Thymus (tissue), 14 donors: ENCODE data around the gene LRRN1. TPM values are rescaled to one million over a fixed set of nuclear protein-coding genes. Genes with fewer than 3 reads are reported as not detected.

Experiments
- DNase-seq, 9 donors: peaks; one replicate each; pipeline ENCODE4 v3.0.0-alpha.2; 2013; ENCODE audit warnings: low spot score in 9 of 9, low read depth in 6 of 9, missing footprints in 1 of 9
- H3K27ac ChIP-seq, 2 donors: one replicate each; pipeline ENCODE4 v1.5.1; 2013; ENCODE audit warnings: control low read depth in 1 of 2, low read depth in 1 of 2, low read length in 1 of 2, mild to moderate bottlenecking in 1 of 2, moderate library complexity in 1 of 2
- H3K27me3 ChIP-seq, 2 donors: one replicate each; pipeline ENCODE4 v1.5.1; 2013; ENCODE audit warnings: low read length in 1 of 2; ENCODE audit not compliant: control insufficient read depth in 2 of 2, insufficient read depth in 1 of 2
- H3K36me3 ChIP-seq, 2 donors: one replicate each; pipeline ENCODE4 v1.5.1; 2013; ENCODE audit warnings: low read length in 1 of 2, mild to moderate bottlenecking in 1 of 2, moderate library complexity in 1 of 2; ENCODE audit not compliant: control insufficient read depth in 2 of 2, insufficient read depth in 2 of 2
- H3K4me1 ChIP-seq, 2 donors: one replicate each; pipeline ENCODE4 v1.5.1; 2013; ENCODE audit warnings: low read length in 2 of 2; ENCODE audit not compliant: control insufficient read depth in 2 of 2, insufficient read depth in 2 of 2
- H3K4me3 ChIP-seq, 2 donors: one replicate each; pipeline ENCODE4 v1.5.1; 2013; ENCODE audit warnings: low read length in 2 of 2, control low read depth in 1 of 2, mild to moderate bottlenecking in 1 of 2
- H3K9me3 ChIP-seq, 2 donors: one replicate each; pipeline ENCODE4 v1.5.1; 2013; ENCODE audit warnings: low read length in 1 of 2, mild to moderate bottlenecking in 1 of 2; ENCODE audit not compliant: control insufficient read depth in 2 of 2, insufficient read depth in 1 of 2
- WGBS: extraction: QIAGEN DNeasy Blood & Tissue Kit; methylation state at CpG from one replicate; pipeline ENCODE4 v1.1.7; 2013; 5-methylcytosine and 5-hydroxymethylcytosine counted together
- long read RNA-seq, 10 donors: transcript quantifications; one replicate each; lab custom pipeline, GENCODE V29; 2026
- polyA plus RNA-seq: library from polyadenylated mRNA; stranded (reverse); fragments of 200-250 nt; gene quantifications from one replicate; pipeline ENCODE4 v1.2.3, GENCODE V29; 2013
- total RNA-seq: library from RNA; stranded (reverse); fragments of 120-200 nt; gene quantifications from one replicate; pipeline ENCODE4 v1.2.4, GENCODE V29; 2013
- donor health status: healthy.

The LRRN1 gene
- 5.1 TPM for total RNA-seq
- 5.1 TPM for polyA plus RNA-seq
- long read RNA-seq, donor 1, result 0 reads
- long read RNA-seq, donor 2, transcript LRRN1-201 (2 exons, 3,823 nt), result major isoform, 6 of 6 reads
- long read RNA-seq, donor 2, partial matches to known transcripts, result 0 of 6 reads
- long read RNA-seq, donor 2, other reads (novel, unspliced or antisense), result 0 of 6 reads
- long read RNA-seq, donor 3, partial matches to known transcripts, result 0 of 3 reads
- long read RNA-seq, donor 3, other reads (novel, unspliced or antisense), result 0 of 3 reads
- long read RNA-seq, donor 4, result 0 reads
- long read RNA-seq, donor 5, partial matches to known transcripts, result 9 of 10 reads
- long read RNA-seq, donor 5, other reads (novel, unspliced or antisense), result 0 of 10 reads
- long read RNA-seq, donor 6, transcript LRRN1-201 (2 exons, 3,823 nt), result major isoform, 8 of 8 reads
- long read RNA-seq, donor 6, partial matches to known transcripts, result 0 of 8 reads
- long read RNA-seq, donor 6, other reads (novel, unspliced or antisense), result 0 of 8 reads
- long read RNA-seq, donor 7, partial matches to known transcripts, result 0 of 1 reads
- long read RNA-seq, donor 7, other reads (novel, unspliced or antisense), result 0 of 1 reads
- long read RNA-seq, donor 8, result 0 reads
- long read RNA-seq, donor 9, result 0 reads
- long read RNA-seq, donor 10, partial matches to known transcripts, result 7 of 8 reads
- long read RNA-seq, donor 10, other reads (novel, unspliced or antisense), result 0 of 8 reads

GRCh38 chr3:3799173-3800079 is at the start of gene LRRN1:
Gene LRRN1, plus strand, starts transcription at chr3:3799431. Its CDS starts 45,211 bp downstream, at chr3:3844642.
- DNase-seq, result peak in 8 of 9 donors; percentile 26 to 92 (median 78)
- H3K4me3 ChIP-seq, result peak within 1 kb of the TSS; percentile 73 to 80
- peak within 1 kb of the TSS; percentile 93 to 95 for H3K27ac ChIP-seq
- H3K4me1 ChIP-seq, result peaks cover 19 to 21% of the 10 kb centered on the region in 2 donors
- H3K27me3 ChIP-seq, result peaks cover 0 to 31% of the 10 kb centered on the region in 2 donors
- no peaks in the 10 kb centered on the region for H3K9me3 ChIP-seq
- WGBS, result under 1% methylated on average over 102 of the region's 102 CpGs
- no peaks in the 10 kb centered on the region for H3K36me3 ChIP-seq

DNA sequence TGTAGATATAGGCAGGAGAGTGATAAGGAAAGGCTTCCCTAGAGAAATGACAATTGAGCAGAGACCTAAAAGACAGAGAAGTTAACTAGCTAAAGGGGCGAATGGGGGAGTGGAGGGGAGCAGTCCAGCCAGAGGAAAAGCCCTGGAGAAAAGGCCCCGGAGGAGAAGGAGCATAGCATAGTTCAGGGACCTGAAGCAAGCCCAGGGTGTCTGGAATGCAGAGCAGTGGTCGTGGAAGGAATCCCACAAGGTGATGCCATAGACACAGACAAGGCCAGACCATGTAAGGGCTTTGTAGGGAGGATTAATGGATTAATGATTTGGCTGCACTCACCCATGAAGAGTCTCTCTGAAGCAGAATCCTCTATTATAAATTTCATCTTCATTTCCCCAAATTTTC is 45.8 kb upstream of the LRRN1 start:
- no peak overlapping the region for H3K27ac ChIP-seq
- no peaks in the 10 kb centered on the region for H3K4me1 ChIP-seq
- WGBS, result 91% methylated on average over 3 of the region's 3 CpGs
- H3K4me3 ChIP-seq, result no peak overlapping the region
- no peaks in the 10 kb centered on the region for H3K9me3 ChIP-seq
- no peaks in the 10 kb centered on the region for H3K27me3 ChIP-seq
- no peaks in the 10 kb centered on the region for H3K36me3 ChIP-seq
- DNase-seq, result no peak

DNA sequence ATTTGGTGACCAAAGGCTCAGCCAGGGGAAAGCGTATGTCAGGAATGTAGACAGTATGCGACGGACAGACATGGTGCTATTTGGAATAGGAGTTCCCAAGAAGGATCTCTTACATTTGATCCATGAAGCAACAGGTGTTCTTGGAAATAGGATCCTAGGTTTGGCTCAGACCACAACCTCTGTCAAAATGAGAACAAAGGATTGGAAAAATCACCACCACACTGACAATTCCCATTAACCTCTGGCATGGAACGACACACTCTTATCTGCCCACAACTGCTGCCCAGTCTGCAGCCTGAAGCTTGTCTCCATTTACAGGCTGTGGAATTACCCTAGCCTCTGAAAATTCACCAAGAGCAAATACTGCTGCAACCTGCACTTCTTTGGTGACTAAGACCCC is 33.6 kb upstream of the LRRN1 start:
- Histone ChIP-seq H3K27ac (no peak overlapping the region), H3K9me3 (no peaks in the 10 kb centered on the region), H3K27me3 (no peaks in the 10 kb centered on the region), H3K4me1 (no peaks in the 10 kb centered on the region), H3K36me3 (no peaks in the 10 kb centered on the region), H3K4me3 (no peak overlapping the region)
- 97% methylated on average over 4 of the region's 4 CpGs for WGBS
- no peak for DNase-seq

DNA sequence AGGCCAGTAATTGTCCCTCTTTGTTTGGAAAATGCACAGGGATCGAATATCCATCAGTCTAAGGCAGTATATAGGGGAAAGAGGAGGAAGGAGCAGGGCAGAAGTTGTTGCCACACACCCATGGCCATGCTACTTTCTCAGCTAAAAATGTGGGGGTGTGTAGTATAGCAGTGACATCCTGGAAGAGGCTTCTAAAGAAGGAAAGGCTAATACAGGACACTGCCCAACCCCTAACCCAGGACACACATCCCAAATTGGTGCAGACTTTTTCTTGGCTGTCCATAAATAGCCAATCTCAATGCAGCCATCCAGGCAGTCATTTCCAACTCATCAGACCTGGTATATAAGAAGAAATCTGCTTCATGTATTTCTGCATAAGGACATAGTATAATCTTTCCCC is 33.1 kb upstream of the LRRN1 start:
- 62% methylated on average over 1 of the region's 1 CpG for WGBS
- no peaks in the 10 kb centered on the region for H3K9me3 ChIP-seq
- no peaks in the 10 kb centered on the region for H3K36me3 ChIP-seq
- H3K4me3 ChIP-seq, result no peak overlapping the region
- no peak for DNase-seq
- no peak overlapping the region for H3K27ac ChIP-seq
- no peaks in the 10 kb centered on the region for H3K27me3 ChIP-seq
- no peaks in the 10 kb centered on the region for H3K4me1 ChIP-seq

DNA sequence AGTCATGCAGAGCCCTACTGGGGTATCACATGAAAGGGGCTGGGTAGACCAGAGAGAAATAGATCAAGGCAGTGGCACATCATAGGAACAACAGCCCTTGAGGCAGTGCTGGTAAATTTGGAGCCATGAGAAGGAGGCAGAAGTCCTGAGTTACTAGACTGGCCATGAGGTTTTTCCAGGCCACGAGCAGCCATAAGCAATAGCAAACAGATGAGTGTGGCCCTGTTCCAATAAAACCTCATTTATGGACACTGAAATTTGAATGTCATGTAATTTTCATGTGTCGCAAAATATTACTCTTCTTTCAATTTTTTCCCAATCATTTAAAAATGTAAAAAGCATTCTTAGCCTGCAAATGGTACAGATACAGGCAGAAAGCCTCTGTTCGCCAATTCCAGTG is 28.1 kb upstream of the LRRN1 start:
- 89% methylated on average over 3 of the region's 3 CpGs for WGBS
- no peak for DNase-seq
- H3K36me3 ChIP-seq, result no peaks in the 10 kb centered on the region
- H3K4me1 ChIP-seq, result no peaks in the 10 kb centered on the region
- H3K9me3 ChIP-seq, result no peaks in the 10 kb centered on the region
- H3K4me3 ChIP-seq, result no peak overlapping the region
- H3K27me3 ChIP-seq, result no peaks in the 10 kb centered on the region
- no peak overlapping the region for H3K27ac ChIP-seq

- Histone ChIP-seq H3K9me3 (no peaks in the 10 kb centered on the region), H3K4me3 (no peak overlapping the region), H3K27me3 (no peaks in the 10 kb centered on the region), H3K36me3 (no peaks in the 10 kb centered on the region), H3K27ac (no peak overlapping the region), H3K4me1 (no peaks in the 10 kb centered on the region)
- DNase-seq, result no peak
- 94% methylated on average over 1 of the region's 1 CpG for WGBS
Observed at GRCh38 chr3:3771567-3771966, 27.7 kb upstream of the LRRN1 start.

- Histone ChIP-seq H3K9me3 (no peaks in the 10 kb centered on the region), H3K27me3 (no peaks in the 10 kb centered on the region), H3K4me3 (no peak overlapping the region), H3K27ac (no peak overlapping the region), H3K36me3 (no peaks in the 10 kb centered on the region), H3K4me1 (no peaks in the 10 kb centered on the region)
- DNase-seq, result no peak
- 90% methylated on average over 1 of the region's 1 CpG for WGBS
Observed at GRCh38 chr3:3772338-3772737, 26.9 kb upstream of the LRRN1 start.

- Histone ChIP-seq H3K9me3 (no peaks in the 10 kb centered on the region), H3K36me3 (no peaks in the 10 kb centered on the region), H3K27me3 (no peaks in the 10 kb centered on the region), H3K27ac (no peak overlapping the region), H3K4me3 (no peak overlapping the region), H3K4me1 (no peaks in the 10 kb centered on the region)
- no peak for DNase-seq
- WGBS, result 91% methylated on average over 7 of the region's 7 CpGs
Observed at GRCh38 chr3:3772920-3773319, 26.3 kb upstream of the LRRN1 start.
